Ovary (tissue), 3 donors: ENCODE data around the gene GARNL3.

ENCODE experiments used
- CTCF ChIP-seq, 3 donors: fragments of 450-650 bp in 2 of 3; fragments of 200-600 bp in 1 of 3; IDR thresholded peaks; one replicate each; pipeline versions ENCODE4 v1.5.1 to v1.8.0; 2016 to 2022; ENCODE audit warnings: antibody characterized with exemption in 3 of 3, mild to moderate bottlenecking in 1 of 3
- EP300 ChIP-seq: sonication (generic); formaldehyde crosslinking; IDR thresholded peaks from one replicate; pipeline ENCODE4 v1.6.1; 2017; ENCODE audit warnings: antibody characterized with exemption
- POLR2A ChIP-seq: fragments of 450-650 bp; IDR thresholded peaks from one replicate; pipeline ENCODE4 v1.6.1; 2017; ENCODE audit warnings: antibody characterized with exemption, mild to moderate bottlenecking, moderate library complexity
- donor health status: DM: no; HTN: no; CAD: no.

- TF ChIP-seq CTCF (IDR thresholded peaks at IDR 0.05) (no peak), POLR2A (no peak), EP300 (no peak)
Measured at GRCh38 chr9:127386981-127387380, 122.4 kb downstream of the GARNL3 start.
